Left lung (tissue), 10 donors: ENCODE data around the gene PTGS1. TPM values are rescaled to one million over a fixed set of nuclear protein-coding genes. Genes with fewer than 3 reads are reported as not detected.
A peak's percentile ranks its signal among the peaks of the same experiment; 100 is the strongest.
"Not testable (repeated sequence)": the region's sequence is repeated elsewhere in the genome, so short reads cannot be mapped to it uniquely, and the experiment has no call there.

Source experiments
- ATAC-seq: fragments of 200-7000 bp; cut with Tn5 transposase; one replicate; pipeline ENCODE4 v1.9.1; 2020; ENCODE audit warnings: moderate library complexity
- DNase-seq, 4 donors: peaks; one replicate each; pipeline ENCODE4 v3.0.0-alpha.2; 2013 to 2020
- H3K27ac ChIP-seq, 2 donors: fragments of 200-600 bp; sonication (generic) in 1 of 2; one replicate each; pipeline versions ENCODE4 v1.5.0 to v1.8.0; 2020 to 2021
- H3K27me3 ChIP-seq, 2 donors: fragments of 200-600 bp; sonication (generic) in 1 of 2; one replicate each; pipeline versions ENCODE4 v1.5.0 to v1.8.0; 2020 to 2021
- H3K36me3 ChIP-seq, 2 donors: fragments of 200-600 bp; sonication (generic) in 1 of 2; one replicate each; pipeline versions ENCODE4 v1.5.0 to v1.8.0; 2020 to 2021
- H3K4me1 ChIP-seq, 2 donors: fragments of 200-600 bp; one replicate each; pipeline ENCODE4 v1.8.0; 2021
- H3K4me3 ChIP-seq, 2 donors: fragments of 200-600 bp; sonication (generic) in 1 of 2; one replicate each; pipeline versions ENCODE4 v1.5.0 to v1.8.0; 2020 to 2021; ENCODE audit warnings: mild to moderate bottlenecking in 1 of 2
- H3K9me3 ChIP-seq, 2 donors: fragments of 200-600 bp; sonication (generic) in 1 of 2; one replicate each; pipeline versions ENCODE4 v1.5.0 to v1.8.0; 2020 to 2021
- CTCF ChIP-seq, 2 donors: fragments of 200-600 bp; sonication (generic) in 1 of 2; IDR thresholded peaks; one replicate each; pipeline versions ENCODE4 v1.5.0 to v1.8.0; 2021; ENCODE audit warnings: antibody characterized with exemption in 2 of 2
- intact Hi-C, 2 donors: fragments of 100-400 bp; cut with DNase I; formaldehyde crosslinking; loops; one replicate each; pipeline versions ENCODE4 v1.11.2 to v1.14.2; 2022
- polyA plus RNA-seq, 6 donors: library from polyadenylated mRNA; unstranded; fragments of 120-200 nt; gene quantifications; one replicate each; pipeline ENCODE4 v1.2.1, GENCODE V29; 2013; ENCODE audit not compliant: insufficient read length in 6 of 6
- total RNA-seq, 2 donors: library from RNA; stranded (reverse); fragmentation: NEBNext Ultra II Directional; extraction: Animal tissue kit (Norgen Biotek cat#: 25700); gene quantifications; one replicate each; pipeline ENCODE4 v1.2.1, GENCODE V29; 2021
- donor health status: DM: no; HTN: yes; CAD: no.
- donor health status: DM: no; HTN: no; CAD: no.

PTGS1 gene
- total and polyA plus RNA-seq, 8 donors = 3.8 to 16.3 (median 4.8) TPM

DNA sequence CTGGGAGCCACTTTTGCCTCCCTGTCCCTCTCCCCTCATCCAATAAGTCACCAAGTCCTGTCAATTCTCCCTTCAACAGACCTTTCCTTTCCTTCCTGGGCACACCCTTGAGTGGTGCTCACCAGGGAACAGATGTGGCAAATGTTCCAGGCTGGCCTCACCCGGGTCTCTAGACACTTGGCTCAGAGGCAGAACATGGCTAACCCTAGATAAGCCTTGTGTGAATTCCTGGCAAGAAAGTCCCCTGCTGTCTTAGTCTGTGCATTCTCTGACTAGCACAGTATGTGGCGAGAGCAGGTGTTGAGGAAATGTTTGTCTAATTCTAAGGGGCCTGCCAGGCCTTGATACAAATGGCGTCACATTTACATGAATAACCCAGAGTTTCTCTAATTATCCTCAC is 41.2 kb upstream of the PTGS1 start:
- Histone ChIP-seq H3K9me3 (no peaks in the 10 kb centered on the region), H3K27ac (no peak overlapping the region), H3K27me3 (no peaks in the 10 kb centered on the region), H3K36me3 (peaks cover 0 to 1% of the 10 kb centered on the region in 2 donors), H3K4me1 (peaks cover 0 to 6% of the 10 kb centered on the region in 2 donors), H3K4me3 (no peak overlapping the region)
- intact Hi-C loops = no loop called here
- DNase-seq (no peak), ATAC-seq (no peak)
- TF ChIP-seq CTCF (IDR thresholded peaks at IDR 0.05) = no peak

DNA sequence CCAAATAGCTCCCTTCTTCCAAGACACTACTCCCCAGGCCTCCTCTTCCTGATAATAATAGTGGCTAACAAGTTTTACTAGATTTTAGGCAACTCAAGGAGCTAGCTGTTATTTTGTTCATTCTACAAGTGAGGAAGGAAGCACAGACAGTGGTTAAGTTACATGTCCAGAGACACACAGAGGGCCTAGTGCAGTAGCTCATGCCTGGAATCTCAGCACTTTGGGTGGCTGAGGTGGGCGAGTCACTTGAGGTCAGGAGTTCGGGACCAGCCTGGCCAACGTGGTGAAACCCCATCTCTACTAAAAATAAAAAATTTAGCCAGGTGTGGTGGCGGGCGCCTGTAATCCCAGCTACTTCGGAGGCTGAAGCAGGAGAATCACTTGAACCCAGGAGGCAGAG is 40.4 kb upstream of the PTGS1 start:
- H3K36me3 ChIP-seq, H3K4me3 ChIP-seq, H3K4me1 ChIP-seq, H3K27ac ChIP-seq, ATAC-seq, DNase-seq, intact Hi-C loops, H3K9me3 ChIP-seq, H3K27me3 ChIP-seq: not testable (repeated sequence)

GRCh38 chr9:122331523-122331927 is 39.3 kb upstream of the PTGS1 start:
- peaks cover 0 to 6% of the 10 kb centered on the region in 2 donors for H3K4me1 ChIP-seq
- peaks cover 0 to under 1% of the 10 kb centered on the region in 2 donors for H3K27me3 ChIP-seq
- intact Hi-C loops = no loop called here
- ATAC-seq (no peak), DNase-seq (no peak)
- no peaks in the 10 kb centered on the region for H3K36me3 ChIP-seq
- TF ChIP-seq CTCF (IDR thresholded peaks at IDR 0.05) = no peak
- no peak overlapping the region for H3K4me3 ChIP-seq
- peak overlapping the region; percentile 18 to 26 for H3K27ac ChIP-seq
- H3K9me3 ChIP-seq = no peaks in the 10 kb centered on the region

- Histone ChIP-seq H3K27ac (peak overlapping the region in 1 of 2 donors; percentile 18), H3K27me3 (peaks cover 0 to 6% of the 10 kb centered on the region in 2 donors), H3K9me3 (no peaks in the 10 kb centered on the region), H3K4me1 (peaks cover 0 to 6% of the 10 kb centered on the region in 2 donors), H3K36me3 (no peaks in the 10 kb centered on the region), H3K4me3 (no peak overlapping the region)
- intact Hi-C loops = no loop called here
- DNase-seq = no peak
- no peak for TF ChIP-seq CTCF (IDR thresholded peaks at IDR 0.05)
- peak; percentile 41 for ATAC-seq
These were observed 38.7 kb upstream of the PTGS1 start for GRCh38 chr9:122332083-122332482.

DNA sequence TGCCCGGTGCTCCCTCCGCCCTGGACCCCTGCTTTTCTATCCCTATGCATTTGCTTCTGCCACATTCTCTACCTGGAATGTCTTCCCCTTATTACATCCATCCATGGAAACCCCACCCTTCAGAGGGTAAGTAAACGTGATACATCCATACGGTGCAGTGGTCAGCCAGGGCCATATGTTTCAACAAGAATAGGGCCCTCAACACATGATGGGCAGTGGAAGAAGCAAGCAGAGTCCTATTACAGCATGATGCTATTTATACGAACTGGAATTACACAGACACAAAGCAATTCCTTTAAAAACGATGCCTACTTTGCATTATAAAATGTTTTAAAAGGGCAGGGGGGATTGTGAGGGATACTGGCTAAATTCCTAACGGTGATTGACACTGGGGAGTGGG is 38.2 kb upstream of the PTGS1 start:
- no peak for TF ChIP-seq CTCF (IDR thresholded peaks at IDR 0.05)
- Histone ChIP-seq H3K36me3 (no peaks in the 10 kb centered on the region), H3K4me3 (no peak overlapping the region), H3K9me3 (no peaks in the 10 kb centered on the region), H3K4me1 (peaks cover 0 to 6% of the 10 kb centered on the region in 2 donors), H3K27ac (peak overlapping the region in 1 of 2 donors; percentile 18), H3K27me3 (peaks cover 0 to 7% of the 10 kb centered on the region in 2 donors)
- no peak for ATAC-seq
- intact Hi-C loops = no loop called here
- DNase-seq = no peak

- H3K9me3 ChIP-seq = no peaks in the 10 kb centered on the region
- no peak for TF ChIP-seq CTCF (IDR thresholded peaks at IDR 0.05)
These were observed 37.5 kb upstream of the PTGS1 start for GRCh38 chr9:122333169-122333808.

More at GRCh38 chr9:122333169-122333808, 37.5 kb upstream of the PTGS1 start:
- Histone ChIP-seq H3K27me3 (peaks cover 0 to 7% of the 10 kb centered on the region in 2 donors), H3K4me3 (no peak overlapping the region), H3K36me3 (no peaks in the 10 kb centered on the region), H3K27ac (no peak overlapping the region), H3K4me1 (peaks cover 0 to 6% of the 10 kb centered on the region in 2 donors)
- ATAC-seq = no peak
- intact Hi-C loops = no loop called here
- no peak for DNase-seq
